ENCODE measurements around the gene TRIM45. TPM values are rescaled to one million over a fixed set of nuclear protein-coding genes. Genes with fewer than 3 reads are reported as not detected.
"Not testable (repeated sequence)": the region's sequence is repeated elsewhere in the genome, so short reads cannot be mapped to it uniquely, and the experiment has no call there.

TRIM45 gene
- total and polyA plus RNA-seq, 2 donors (not counting 1 experiment from before 2014, with no cell fraction given), result 0.64 to 2.5 TPM

DNA sequence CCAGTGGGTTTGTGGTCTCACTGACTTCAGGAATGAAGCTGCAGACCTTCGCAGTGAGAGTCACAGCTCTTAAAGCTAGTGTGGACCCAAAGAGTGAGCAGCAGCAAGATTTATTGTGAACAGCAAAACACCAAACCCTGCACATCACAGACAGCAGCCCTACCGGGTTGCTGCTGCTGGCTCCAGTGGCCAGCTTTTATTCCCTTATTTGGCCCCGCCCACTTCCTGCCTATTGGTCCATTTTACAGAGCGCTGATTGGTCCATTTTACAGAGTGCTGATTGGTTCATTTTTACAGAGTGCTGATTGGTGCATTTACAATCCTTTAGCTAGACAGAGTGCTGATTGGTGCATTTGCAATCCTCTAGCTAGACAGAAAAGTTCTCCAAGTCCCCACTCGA, 29.8 kb upstream of the TRIM45 start:
- H3K27ac ChIP-seq (ENCODE audit: low read length in 2 of 2); H3K4me3 Mint-ChIP-seq; H3K4me1 Mint-ChIP-seq; H3K4me2 ChIP-seq (replicated peaks; ENCODE audit: low read depth, low read length, poor library complexity, severe bottlenecking); H3K27me3 ChIP-seq (replicated peaks in 1 of 4; ENCODE audit: control extremely low read depth in 1 of 4, control insufficient read depth in 3 of 4, insufficient read depth in 4 of 4, low read length in 3 of 4); H3K27ac Mint-ChIP-seq; H3K9ac ChIP-seq (ENCODE audit: low read length); H3K9me3 ChIP-seq (ENCODE audit: control extremely low read depth in 1 of 3, control insufficient read depth in 2 of 3, insufficient read depth in 1 of 3, low read length in 2 of 3); POLR2A ChIA-PET; H3K4me1 ChIP-seq (ENCODE audit: control insufficient read depth in 2 of 2, insufficient read depth in 2 of 2, low read length in 2 of 2); H3K36me3 ChIP-seq (replicated peaks in 1 of 2; ENCODE audit: control extremely low read depth in 1 of 2, control insufficient read depth in 1 of 2, extremely low read depth in 1 of 2, insufficient read depth in 2 of 2, low read length in 1 of 2); H3K79me2 ChIP-seq (ENCODE audit: control insufficient read depth, insufficient read depth, low read length); H3K9me3 Mint-ChIP-seq (ENCODE audit: insufficient read depth); H2AFZ ChIP-seq (ENCODE audit: insufficient read depth, low read depth, low read length, poor library complexity, severe bottlenecking); DNase-seq; H4K20me1 ChIP-seq (ENCODE audit: control insufficient read depth, insufficient read depth, low read length, poor library complexity, severe bottlenecking); H3K4me3 ChIP-seq (ENCODE audit: control extremely low read depth in 1 of 5, extremely low read depth in 1 of 5, insufficient read depth in 1 of 5, low read depth in 2 of 5, low read length in 4 of 5); ATAC-seq (ENCODE audit: low read depth); CTCF ChIA-PET; intact Hi-C loops (cut with micrococcal nuclease): not testable (repeated sequence)
- WGBS (ENCODE audit: insufficient coverage), result 55% methylated on average over 4 of the region's 5 CpGs
- H3K27me3 Mint-ChIP-seq, result peaks cover 13% of the 10 kb centered on the region

DNA sequence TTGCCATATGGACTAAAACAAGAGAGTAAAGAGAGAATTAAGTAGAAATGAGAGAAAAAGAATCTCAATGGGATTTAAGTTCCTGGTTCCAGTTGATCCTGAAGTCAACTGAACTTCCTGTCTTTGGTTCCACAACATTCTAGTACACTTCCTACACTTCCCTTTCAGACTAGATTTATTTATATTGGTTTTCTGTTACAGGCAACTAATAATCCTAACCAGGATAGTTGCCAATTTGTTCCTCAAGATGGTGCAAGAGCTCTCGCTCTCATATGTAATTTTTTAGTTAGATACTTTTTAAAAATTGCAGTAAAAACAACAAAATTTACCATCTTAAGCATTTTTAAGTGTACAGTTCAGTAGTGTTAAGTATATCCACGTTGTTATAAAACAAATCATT, 28.8 kb upstream of the TRIM45 start:
- H3K27ac Mint-ChIP-seq, result no peak overlapping the region
- no peak overlapping the region for H3K4me3 Mint-ChIP-seq
- Histone ChIP-seq H3K36me3 (replicated peaks in 1 of 2; ENCODE audit: control extremely low read depth in 1 of 2, control insufficient read depth in 1 of 2, extremely low read depth in 1 of 2, insufficient read depth in 2 of 2, low read length in 1 of 2) (no peaks in the 10 kb centered on the region), H3K4me3 (ENCODE audit: control extremely low read depth in 1 of 5, extremely low read depth in 1 of 5, insufficient read depth in 1 of 5, low read depth in 2 of 5, low read length in 4 of 5) (no peak overlapping the region), H3K4me2 (replicated peaks; ENCODE audit: low read depth, low read length, poor library complexity, severe bottlenecking) (no peak overlapping the region), H3K27me3 (replicated peaks in 1 of 4; ENCODE audit: control extremely low read depth in 1 of 4, control insufficient read depth in 3 of 4, insufficient read depth in 4 of 4, low read length in 3 of 4) (no peaks in the 10 kb centered on the region), H2AFZ (ENCODE audit: insufficient read depth, low read depth, low read length, poor library complexity, severe bottlenecking) (no peak overlapping the region), H3K9ac (ENCODE audit: low read length) (no peak overlapping the region), H3K27ac (ENCODE audit: low read length in 2 of 2) (no peak overlapping the region), H3K4me1 (ENCODE audit: control insufficient read depth in 2 of 2, insufficient read depth in 2 of 2, low read length in 2 of 2) (no peaks in the 10 kb centered on the region), H3K79me2 (ENCODE audit: control insufficient read depth, insufficient read depth, low read length) (no peaks in the 10 kb centered on the region), H3K9me3 (ENCODE audit: control extremely low read depth in 1 of 3, control insufficient read depth in 2 of 3, insufficient read depth in 1 of 3, low read length in 2 of 3) (peaks cover 0 to 5% (median 0%) of the 10 kb centered on the region in 3 donors), H4K20me1 (ENCODE audit: control insufficient read depth, insufficient read depth, low read length, poor library complexity, severe bottlenecking) (no peaks in the 10 kb centered on the region)
- CTCF ChIA-PET, result interaction anchor here (1.2 kb wide), 1 partner anchor 22 kb away, joined by 3 read pairs; no protein-coding TSS in a partner anchor
- TF ChIP-seq, protein P1, sequence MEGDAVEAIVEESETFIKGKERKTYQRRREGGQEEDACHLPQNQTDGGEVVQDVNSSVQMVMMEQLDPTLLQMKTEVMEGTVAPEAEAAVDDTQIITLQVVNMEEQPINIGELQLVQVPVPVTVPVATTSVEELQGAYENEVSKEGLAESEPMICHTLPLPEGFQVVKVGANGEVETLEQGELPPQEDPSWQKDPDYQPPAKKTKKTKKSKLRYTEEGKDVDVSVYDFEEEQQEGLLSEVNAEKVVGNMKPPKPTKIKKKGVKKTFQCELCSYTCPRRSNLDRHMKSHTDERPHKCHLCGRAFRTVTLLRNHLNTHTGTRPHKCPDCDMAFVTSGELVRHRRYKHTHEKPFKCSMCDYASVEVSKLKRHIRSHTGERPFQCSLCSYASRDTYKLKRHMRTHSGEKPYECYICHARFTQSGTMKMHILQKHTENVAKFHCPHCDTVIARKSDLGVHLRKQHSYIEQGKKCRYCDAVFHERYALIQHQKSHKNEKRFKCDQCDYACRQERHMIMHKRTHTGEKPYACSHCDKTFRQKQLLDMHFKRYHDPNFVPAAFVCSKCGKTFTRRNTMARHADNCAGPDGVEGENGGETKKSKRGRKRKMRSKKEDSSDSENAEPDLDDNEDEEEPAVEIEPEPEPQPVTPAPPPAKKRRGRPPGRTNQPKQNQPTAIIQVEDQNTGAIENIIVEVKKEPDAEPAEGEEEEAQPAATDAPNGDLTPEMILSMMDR (IDR thresholded peaks at IDR 0.05), result no peak
- TF ChIP-seq EZH2 (IDR thresholded peaks at IDR 0.05; ENCODE audit: borderline replicate concordance, insufficient read depth, low read depth, low read length, poor library complexity, severe bottlenecking), result no peak
- no peak for DNase-seq
- peaks cover 19% of the 10 kb centered on the region for H3K27me3 Mint-ChIP-seq
- intact Hi-C loops (cut with micrococcal nuclease), result no loop called here
- POLR2A ChIA-PET, result no interaction called here
- H3K4me1 Mint-ChIP-seq, result no peaks in the 10 kb centered on the region
- no CpG with 5 or more reads among the region's 2 CpGs for WGBS (ENCODE audit: insufficient coverage)
- no peaks in the 10 kb centered on the region for H3K9me3 Mint-ChIP-seq (ENCODE audit: insufficient read depth)
- no peak for ATAC-seq (ENCODE audit: low read depth)
